ENCODE results near the gene LYRM4. TPM values are rescaled to one million over a fixed set of nuclear protein-coding genes. Genes with fewer than 3 reads are reported as not detected.

Gene LYRM4
- total and polyA plus RNA-seq, 2 donors (not counting 1 experiment from before 2014, with no cell fraction given), result 22.1 to 29.5 TPM

DNA sequence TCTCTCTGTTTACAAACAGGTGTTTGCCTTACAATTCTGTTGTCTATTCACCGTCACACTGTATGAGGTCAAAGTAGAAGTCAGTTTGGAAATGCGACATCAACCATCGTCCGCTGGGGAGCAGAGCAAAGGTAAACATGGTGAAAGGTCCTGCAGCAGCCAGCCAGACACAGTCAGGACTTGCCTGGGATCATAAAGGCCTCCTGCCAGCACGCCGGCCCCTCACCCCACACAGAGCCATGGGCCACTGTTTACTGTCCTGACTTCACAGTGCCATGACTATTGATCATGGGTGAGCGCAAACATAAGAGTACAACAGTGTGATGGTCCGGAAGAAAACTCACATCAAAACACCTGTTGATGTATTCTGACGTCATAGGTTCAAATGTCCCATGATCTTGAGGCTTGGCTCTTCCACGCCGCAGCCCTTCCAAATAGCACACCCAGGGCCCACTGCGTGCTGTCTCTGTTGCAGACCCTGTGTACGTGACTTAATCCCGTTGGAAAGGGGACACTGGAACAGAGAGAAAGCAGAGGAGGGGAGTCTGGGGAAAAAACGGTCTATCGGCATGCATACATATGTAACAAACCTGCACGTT lies 192.5 kb downstream of the LYRM4 start:
- Histone ChIP-seq H3K79me2 (ENCODE audit: control insufficient read depth, insufficient read depth, low read length) (no peaks in the 10 kb centered on the region), H3K9me3 (ENCODE audit: control extremely low read depth in 1 of 3, control insufficient read depth in 2 of 3, insufficient read depth in 1 of 3, low read length in 2 of 3) (peaks cover 0 to 9% (median 3%) of the 10 kb centered on the region in 3 donors), H3K36me3 (replicated peaks in 1 of 2; ENCODE audit: control extremely low read depth in 1 of 2, control insufficient read depth in 1 of 2, extremely low read depth in 1 of 2, insufficient read depth in 2 of 2, low read length in 1 of 2) (no peaks in the 10 kb centered on the region), H3K27ac (ENCODE audit: low read length in 2 of 2) (no peak overlapping the region), H4K20me1 (ENCODE audit: control insufficient read depth, insufficient read depth, low read length, poor library complexity, severe bottlenecking) (no peaks in the 10 kb centered on the region), H3K4me2 (replicated peaks; ENCODE audit: low read depth, low read length, poor library complexity, severe bottlenecking) (no peak overlapping the region), H3K27me3 (replicated peaks in 1 of 4; ENCODE audit: control extremely low read depth in 1 of 4, control insufficient read depth in 3 of 4, insufficient read depth in 4 of 4, low read length in 3 of 4) (no peaks in the 10 kb centered on the region), H3K4me1 (ENCODE audit: control insufficient read depth in 2 of 2, insufficient read depth in 2 of 2, low read length in 2 of 2) (no peaks in the 10 kb centered on the region), H3K4me3 (ENCODE audit: control extremely low read depth in 1 of 5, extremely low read depth in 1 of 5, insufficient read depth in 1 of 5, low read depth in 2 of 5, low read length in 4 of 5) (no peak overlapping the region), H3K9ac (ENCODE audit: low read length) (no peak overlapping the region), H2AFZ (ENCODE audit: insufficient read depth, low read depth, low read length, poor library complexity, severe bottlenecking) (no peak overlapping the region)
- Mint-ChIP-seq H3K27ac (no peak overlapping the region), H3K4me1 (no peaks in the 10 kb centered on the region), H3K9me3 (ENCODE audit: insufficient read depth) (peaks cover 2% of the 10 kb centered on the region), H3K27me3 (no peaks in the 10 kb centered on the region), H3K4me3 (no peak overlapping the region)
- DNase-seq (no peak), ATAC-seq (ENCODE audit: low read depth) (no peak)
- ChIA-PET CTCF (no interaction called here), POLR2A (no interaction called here)
- 98% methylated on average over 14 of the region's 17 CpGs for WGBS (ENCODE audit: insufficient coverage)
- no peak for TF ChIP-seq EZH2 (IDR thresholded peaks at IDR 0.05; ENCODE audit: borderline replicate concordance, insufficient read depth, low read depth, low read length, poor library complexity, severe bottlenecking)
- TF ChIP-seq, protein P1, sequence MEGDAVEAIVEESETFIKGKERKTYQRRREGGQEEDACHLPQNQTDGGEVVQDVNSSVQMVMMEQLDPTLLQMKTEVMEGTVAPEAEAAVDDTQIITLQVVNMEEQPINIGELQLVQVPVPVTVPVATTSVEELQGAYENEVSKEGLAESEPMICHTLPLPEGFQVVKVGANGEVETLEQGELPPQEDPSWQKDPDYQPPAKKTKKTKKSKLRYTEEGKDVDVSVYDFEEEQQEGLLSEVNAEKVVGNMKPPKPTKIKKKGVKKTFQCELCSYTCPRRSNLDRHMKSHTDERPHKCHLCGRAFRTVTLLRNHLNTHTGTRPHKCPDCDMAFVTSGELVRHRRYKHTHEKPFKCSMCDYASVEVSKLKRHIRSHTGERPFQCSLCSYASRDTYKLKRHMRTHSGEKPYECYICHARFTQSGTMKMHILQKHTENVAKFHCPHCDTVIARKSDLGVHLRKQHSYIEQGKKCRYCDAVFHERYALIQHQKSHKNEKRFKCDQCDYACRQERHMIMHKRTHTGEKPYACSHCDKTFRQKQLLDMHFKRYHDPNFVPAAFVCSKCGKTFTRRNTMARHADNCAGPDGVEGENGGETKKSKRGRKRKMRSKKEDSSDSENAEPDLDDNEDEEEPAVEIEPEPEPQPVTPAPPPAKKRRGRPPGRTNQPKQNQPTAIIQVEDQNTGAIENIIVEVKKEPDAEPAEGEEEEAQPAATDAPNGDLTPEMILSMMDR (IDR thresholded peaks at IDR 0.05), result no peak
- intact Hi-C loops (cut with micrococcal nuclease), result no loop called here

DNA sequence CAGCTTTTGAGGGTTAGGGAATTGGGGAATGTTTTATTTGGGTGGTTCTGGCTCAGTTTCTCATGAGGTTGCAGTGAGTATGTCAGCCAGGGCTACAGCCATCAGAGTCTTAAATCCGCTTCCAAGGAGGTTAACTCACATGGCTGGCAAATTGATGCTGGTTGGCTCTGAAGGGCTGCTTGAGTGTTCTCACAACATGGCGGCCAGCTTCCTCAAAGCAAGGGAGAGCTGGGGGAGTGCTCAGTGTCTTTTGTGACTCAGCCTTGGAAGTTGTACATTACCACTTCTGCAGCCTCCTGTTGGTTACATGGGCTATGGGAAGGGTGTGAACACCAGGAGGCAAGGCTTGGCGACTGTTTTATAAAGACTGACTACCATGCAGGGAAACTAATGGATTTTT lies 193.4 kb downstream of the LYRM4 start:
- intact Hi-C loops (cut with micrococcal nuclease), result no loop called here
- ChIA-PET POLR2A (no interaction called here), CTCF (no interaction called here)
- 96% methylated on average over 3 of the region's 3 CpGs for WGBS (ENCODE audit: insufficient coverage)
- no peaks in the 10 kb centered on the region for H3K36me3 ChIP-seq (replicated peaks in 1 of 2; ENCODE audit: control extremely low read depth in 1 of 2, control insufficient read depth in 1 of 2, extremely low read depth in 1 of 2, insufficient read depth in 2 of 2, low read length in 1 of 2)
- no peak for DNase-seq
- H3K9ac ChIP-seq (ENCODE audit: low read length), result no peak overlapping the region
- H3K27ac ChIP-seq (ENCODE audit: low read length in 2 of 2), result no peak overlapping the region
- H3K79me2 ChIP-seq (ENCODE audit: control insufficient read depth, insufficient read depth, low read length), result no peaks in the 10 kb centered on the region
- H3K9me3 ChIP-seq (ENCODE audit: control extremely low read depth in 1 of 3, control insufficient read depth in 2 of 3, insufficient read depth in 1 of 3, low read length in 2 of 3), result peaks cover 0 to 9% (median 3%) of the 10 kb centered on the region in 3 donors
- no peak for ATAC-seq (ENCODE audit: low read depth)
- H3K27me3 ChIP-seq (replicated peaks in 1 of 4; ENCODE audit: control extremely low read depth in 1 of 4, control insufficient read depth in 3 of 4, insufficient read depth in 4 of 4, low read length in 3 of 4), result no peaks in the 10 kb centered on the region
- H3K4me1 ChIP-seq (ENCODE audit: control insufficient read depth in 2 of 2, insufficient read depth in 2 of 2, low read length in 2 of 2), result no peaks in the 10 kb centered on the region
- no peak overlapping the region for H3K4me3 Mint-ChIP-seq
- no peak overlapping the region for H3K4me2 ChIP-seq (replicated peaks; ENCODE audit: low read depth, low read length, poor library complexity, severe bottlenecking)
- no peak overlapping the region for H3K27ac Mint-ChIP-seq
- H3K9me3 Mint-ChIP-seq (ENCODE audit: insufficient read depth), result peaks cover 2% of the 10 kb centered on the region
- no peak overlapping the region for H2AFZ ChIP-seq (ENCODE audit: insufficient read depth, low read depth, low read length, poor library complexity, severe bottlenecking)
- TF ChIP-seq, protein P1 (IDR thresholded peaks at IDR 0.05), result no peak
- no peak for TF ChIP-seq EZH2 (IDR thresholded peaks at IDR 0.05; ENCODE audit: borderline replicate concordance, insufficient read depth, low read depth, low read length, poor library complexity, severe bottlenecking)
- no peaks in the 10 kb centered on the region for H4K20me1 ChIP-seq (ENCODE audit: control insufficient read depth, insufficient read depth, low read length, poor library complexity, severe bottlenecking)
- H3K27me3 Mint-ChIP-seq, result no peaks in the 10 kb centered on the region
- peaks cover 5% of the 10 kb centered on the region for H3K4me1 Mint-ChIP-seq
- no peak overlapping the region for H3K4me3 ChIP-seq (ENCODE audit: control extremely low read depth in 1 of 5, extremely low read depth in 1 of 5, insufficient read depth in 1 of 5, low read depth in 2 of 5, low read length in 4 of 5)
